SK-N-SH (cell line): ENCODE data around the gene RDH14. TPM values are rescaled to one million over a fixed set of nuclear protein-coding genes. Genes with fewer than 3 reads are reported as not detected.

Experiments used
- CTCF ChIA-PET: fragments of 300-600, 350-600 bp; formaldehyde crosslinking; extraction: SDS; loops from one replicate; lab custom pipeline; 2021; lab: Yijun Ruan, JAX
- POLR2A ChIA-PET: fragments of 350-600 bp; sonication (Branson Sonifier 250); formaldehyde crosslinking; extraction: SDS; loops from one replicate; lab custom pipeline; 2020; ENCODE audit warnings: antibody characterized with exemption, inconsistent platforms; lab: Yijun Ruan, JAX
- DNase-seq: peaks from one replicate; pipeline ENCODE4 v3.0.0; 2012
- H2AFZ ChIP-seq: fragments of 200-600 bp; sonication (generic); 2 replicates; pipeline ENCODE4 v1.8.1; 2016; ENCODE audit warnings: antibody characterized with exemption, mild to moderate bottlenecking, low read depth
- H3F3A ChIP-seq: fragments of 200-600 bp; sonication (generic); replicated peaks from 2 replicates; pipeline ENCODE3; 2016; ENCODE audit warnings: antibody characterized with exemption, mild to moderate bottlenecking; ENCODE audit not compliant: insufficient read depth
- H3K27ac ChIP-seq, 2 experiments: fragments of 200-500 bp in 1 of 2; fragments of 200-600 bp in 1 of 2; sonication (Bioruptor generic) in 1 of 2; sonication (generic), shearing (Covaris generic) in 1 of 2; 2 replicates each; pipeline versions ENCODE4 v1.5.1 to v1.6.1; 2014 to 2016; ENCODE audit warnings: low read depth in 2 of 2, inconsistent platforms in 1 of 2, low read length in 1 of 2, mild to moderate bottlenecking in 1 of 2, mixed read lengths in 1 of 2
- H3K27me3 ChIP-seq: fragments of 200-600 bp; sonication (generic), shearing (Covaris generic); 2 replicates; pipeline ENCODE4 v1.6.1; 2016; ENCODE audit warnings: mixed run types; ENCODE audit not compliant: insufficient read depth
- H3K36me3 ChIP-seq, 2 experiments: fragments of 200-500 bp in 1 of 2; fragments of 200-600 bp in 1 of 2; sonication (Bioruptor generic) in 1 of 2; sonication (generic) in 1 of 2; replicated peaks in 1 of 2; 2 replicates each; pipeline versions ENCODE3 to v1.5.1; 2014 to 2016; ENCODE audit warnings: low read length in 1 of 2, mild to moderate bottlenecking in 1 of 2; ENCODE audit not compliant: insufficient read depth in 2 of 2, control insufficient read depth in 1 of 2
- H3K4me1 ChIP-seq, 2 experiments: fragments of 200-500 bp in 1 of 2; fragments of 200-600 bp in 1 of 2; sonication (Bioruptor generic) in 1 of 2; sonication (generic), shearing (Covaris generic) in 1 of 2; 2 replicates each; pipeline versions ENCODE4 v1.5.1 to v1.6.1; 2014 to 2016; ENCODE audit warnings: low read depth in 1 of 2, low read length in 1 of 2, mixed run types in 1 of 2; ENCODE audit not compliant: insufficient read depth in 2 of 2, control insufficient read depth in 1 of 2
- H3K4me2 ChIP-seq: fragments of 200-600 bp; sonication (generic), shearing (Covaris generic); 2 replicates; pipeline ENCODE4 v1.6.1; 2017; ENCODE audit warnings: mixed run types
- H3K4me3 ChIP-seq, 2 experiments: fragments of 200-500 bp in 1 of 2; fragments of 200-600 bp in 1 of 2; sonication (Bioruptor generic) in 1 of 2; sonication (generic), shearing (Covaris generic) in 1 of 2; 2 replicates each; pipeline versions ENCODE4 v1.5.1 to v1.8.1; 2014 to 2016; ENCODE audit warnings: low read depth in 2 of 2, inconsistent platforms in 1 of 2, low read length in 1 of 2, mild to moderate bottlenecking in 1 of 2, mixed read lengths in 1 of 2, moderate library complexity in 1 of 2
- H3K79me2 ChIP-seq: fragments of 200-600 bp; sonication (generic); 2 replicates; pipeline ENCODE4 v1.8.1; 2017; ENCODE audit warnings: mild to moderate bottlenecking; ENCODE audit not compliant: insufficient read depth
- H3K9ac ChIP-seq: fragments of 200-600 bp; sonication (generic); 2 replicates; pipeline ENCODE4 v1.6.1; 2017; ENCODE audit warnings: mixed run types
- H3K9me2 ChIP-seq: fragments of 200-600 bp; sonication (generic); 2 replicates; pipeline ENCODE4 v1.6.1; 2017; ENCODE audit warnings: mixed run types
- H3K9me3 ChIP-seq: fragments of 200-600 bp; sonication (generic); 2 replicates; pipeline ENCODE4 v1.6.1; 2017; ENCODE audit warnings: mixed run types, mild to moderate bottlenecking, moderate library complexity
- H4K20me1 ChIP-seq: fragments of 200-600 bp; sonication (generic); 2 replicates; pipeline ENCODE4 v1.6.1; 2017; ENCODE audit warnings: mild to moderate bottlenecking, mixed run types; ENCODE audit not compliant: insufficient read depth
- FOXJ3 ChIP-seq: sonication (generic); formaldehyde crosslinking; IDR thresholded peaks from 2 replicates; pipeline ENCODE4 v1.5.1; 2020; ENCODE audit warnings: mild to moderate bottlenecking, missing genetic modification reagents
- GATA2 ChIP-seq: sonication (generic); formaldehyde crosslinking; IDR thresholded peaks from 2 replicates; pipeline ENCODE4 v1.5.0; 2020; ENCODE audit warnings: mild to moderate bottlenecking, missing genetic modification reagents
- MEF2A ChIP-seq: IDR thresholded peaks from 2 replicates; pipeline ENCODE4 v1.4.0; 2012; ENCODE audit warnings: low read depth, borderline replicate concordance
- MXI1 ChIP-seq: IDR thresholded peaks from 2 replicates; pipeline ENCODE4 v1.6.1; 2012; ENCODE audit warnings: mild to moderate bottlenecking, low read depth, low read length, improper control_type of control experiment
- NFIC ChIP-seq: IDR thresholded peaks from 2 replicates; pipeline ENCODE4 v1.4.0; 2012; ENCODE audit warnings: borderline replicate concordance
- POLR2AphosphoS5 ChIP-seq: IDR thresholded peaks from 2 replicates; pipeline ENCODE4 v1.6.1; 2012; ENCODE audit warnings: low read depth, low read length
- RFX5 ChIP-seq: IDR thresholded peaks from 2 replicates; pipeline ENCODE4 v1.6.1; 2012; ENCODE audit warnings: mild to moderate bottlenecking, improper control_type of control experiment, low read length
- SMC3 ChIP-seq: IDR thresholded peaks from 2 replicates; pipeline ENCODE4 v1.6.1; 2012; ENCODE audit warnings: low read depth, low read length, improper control_type of control experiment
- TAF1 ChIP-seq: IDR thresholded peaks from 2 replicates; pipeline ENCODE4 v1.6.1; 2012; ENCODE audit warnings: low read depth, mild to moderate bottlenecking, low read length, moderate library complexity, borderline replicate concordance
- WGBS: methylation state at CpG from one replicate; pipeline ENCODE4 v1.1.6; 2017; ENCODE audit warnings: low lambda C conversion rate; 5-methylcytosine and 5-hydroxymethylcytosine counted together
- polyA plus RNA-seq, 3 experiments: library from polyadenylated mRNA; depleted of rRNA; stranded (reverse); fragments of >200 nt; gene quantifications; 2 replicates each; pipeline ENCODE4 v1.2.3, GENCODE V29; 2012
- TF ChIP-seq, protein P1 (sequence below): IDR thresholded peaks from 2 replicates; pipeline ENCODE4 v1.4.0; 2012; ENCODE audit warnings: low read depth
- TF ChIP-seq, protein P2 (sequence below): IDR thresholded peaks from 2 replicates; pipeline ENCODE4 v1.4.0; 2012; ENCODE audit warnings: low read depth, borderline replicate concordance
- TF ChIP-seq, protein P3 (sequence below): IDR thresholded peaks from 2 replicates; pipeline ENCODE4 v1.6.1; 2012; ENCODE audit warnings: mild to moderate bottlenecking, low read depth, low read length, moderate library complexity
- TF ChIP-seq, protein P4 (sequence below): fragments of 200-600 bp; sonication (generic); IDR thresholded peaks from 2 replicates; pipeline ENCODE4 v1.6.1; 2017; ENCODE audit warnings: antibody characterized with exemption, mild to moderate bottlenecking, moderate library complexity

The RDH14 gene
- polyA plus RNA-seq, 1 of the 3 experiments (the other 2 are of a cell fraction) = 20.2 TPM

DNA sequence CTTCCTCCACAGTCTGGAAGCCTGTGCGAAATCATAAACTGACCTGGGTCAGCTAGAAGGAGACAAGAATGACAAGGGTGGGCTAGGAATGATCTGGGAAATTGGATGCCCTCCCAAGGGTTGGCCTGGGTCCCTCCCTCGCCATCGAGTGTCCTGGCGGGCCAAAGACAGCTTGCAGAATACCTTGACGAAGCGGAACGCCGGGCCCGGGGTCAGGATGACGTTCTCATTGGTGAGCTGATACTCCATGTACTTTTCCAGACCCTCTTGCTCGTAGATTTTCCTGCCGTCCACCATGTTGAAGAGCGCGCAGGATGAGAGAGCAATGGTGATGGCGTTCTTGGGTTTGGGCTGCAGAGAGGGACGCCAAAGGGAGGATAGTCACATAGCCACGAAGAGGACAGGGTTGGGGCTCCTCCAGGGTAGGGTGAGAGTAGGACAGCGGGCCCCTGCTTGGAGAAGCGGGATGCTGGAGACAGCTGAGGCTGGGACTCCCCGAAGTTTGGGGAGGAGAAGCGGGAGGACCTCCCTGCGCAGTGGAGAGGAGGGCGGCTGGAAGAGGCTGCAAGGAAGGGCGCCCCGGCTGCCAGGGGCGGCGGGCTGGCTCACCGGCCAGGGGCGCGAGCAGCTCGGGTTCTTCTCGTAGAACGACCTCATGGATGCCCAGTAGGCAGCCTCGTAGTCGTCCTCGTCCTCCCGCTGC, 23.6 kb upstream of the RDH14 start (continued):
- TF ChIP-seq, protein P1, sequence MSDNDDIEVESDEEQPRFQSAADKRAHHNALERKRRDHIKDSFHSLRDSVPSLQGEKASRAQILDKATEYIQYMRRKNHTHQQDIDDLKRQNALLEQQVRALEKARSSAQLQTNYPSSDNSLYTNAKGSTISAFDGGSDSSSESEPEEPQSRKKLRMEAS = no peak
- TF ChIP-seq, protein P2, sequence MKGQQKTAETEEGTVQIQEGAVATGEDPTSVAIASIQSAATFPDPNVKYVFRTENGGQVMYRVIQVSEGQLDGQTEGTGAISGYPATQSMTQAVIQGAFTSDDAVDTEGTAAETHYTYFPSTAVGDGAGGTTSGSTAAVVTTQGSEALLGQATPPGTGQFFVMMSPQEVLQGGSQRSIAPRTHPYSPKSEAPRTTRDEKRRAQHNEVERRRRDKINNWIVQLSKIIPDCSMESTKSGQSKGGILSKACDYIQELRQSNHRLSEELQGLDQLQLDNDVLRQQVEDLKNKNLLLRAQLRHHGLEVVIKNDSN = no peak
- TF ChIP-seq RFX5 (no peak), NFIC (no peak), TAF1 (no peak), POLR2AphosphoS5 (no peak), GATA2 (no peak), SMC3 (no peak)

DNA sequence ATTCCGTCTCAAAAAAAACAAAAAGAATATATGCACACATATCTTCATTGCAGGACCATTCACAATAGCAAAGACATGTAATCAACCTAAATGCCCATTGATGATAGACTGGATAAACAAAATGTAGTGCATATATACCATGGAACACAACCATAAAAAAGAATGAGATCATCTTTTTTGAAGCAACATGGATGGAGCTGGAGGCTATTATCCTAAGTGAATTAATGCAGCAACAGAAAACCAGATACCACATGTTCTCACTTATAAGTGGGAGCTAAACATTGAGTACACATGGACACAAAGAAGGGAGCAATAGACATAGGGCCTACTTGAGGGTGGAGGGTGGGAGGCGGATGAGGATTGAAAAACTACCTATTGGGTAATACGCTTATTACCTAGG, 20.2 kb upstream of the RDH14 start:
- Histone ChIP-seq H3K27ac (no peak overlapping the region), H3K4me1 (no peaks in the 10 kb centered on the region), H2AFZ (no peak overlapping the region), H3K27me3 (no peaks in the 10 kb centered on the region), H3K9me3 (peaks cover 19% of the 10 kb centered on the region), H3F3A (no peaks in the 10 kb centered on the region), H3K79me2 (no peaks in the 10 kb centered on the region), H3K36me3 (peaks cover 0 to 19% of the 10 kb centered on the region in 2 experiments), H3K4me3 (no peak overlapping the region), H3K9me2 (no peaks in the 10 kb centered on the region)
- POLR2A ChIA-PET = no interaction called here
- no peak for DNase-seq
- 92% methylated on average over 3 of the region's 3 CpGs for WGBS
- TF ChIP-seq, protein P3, sequence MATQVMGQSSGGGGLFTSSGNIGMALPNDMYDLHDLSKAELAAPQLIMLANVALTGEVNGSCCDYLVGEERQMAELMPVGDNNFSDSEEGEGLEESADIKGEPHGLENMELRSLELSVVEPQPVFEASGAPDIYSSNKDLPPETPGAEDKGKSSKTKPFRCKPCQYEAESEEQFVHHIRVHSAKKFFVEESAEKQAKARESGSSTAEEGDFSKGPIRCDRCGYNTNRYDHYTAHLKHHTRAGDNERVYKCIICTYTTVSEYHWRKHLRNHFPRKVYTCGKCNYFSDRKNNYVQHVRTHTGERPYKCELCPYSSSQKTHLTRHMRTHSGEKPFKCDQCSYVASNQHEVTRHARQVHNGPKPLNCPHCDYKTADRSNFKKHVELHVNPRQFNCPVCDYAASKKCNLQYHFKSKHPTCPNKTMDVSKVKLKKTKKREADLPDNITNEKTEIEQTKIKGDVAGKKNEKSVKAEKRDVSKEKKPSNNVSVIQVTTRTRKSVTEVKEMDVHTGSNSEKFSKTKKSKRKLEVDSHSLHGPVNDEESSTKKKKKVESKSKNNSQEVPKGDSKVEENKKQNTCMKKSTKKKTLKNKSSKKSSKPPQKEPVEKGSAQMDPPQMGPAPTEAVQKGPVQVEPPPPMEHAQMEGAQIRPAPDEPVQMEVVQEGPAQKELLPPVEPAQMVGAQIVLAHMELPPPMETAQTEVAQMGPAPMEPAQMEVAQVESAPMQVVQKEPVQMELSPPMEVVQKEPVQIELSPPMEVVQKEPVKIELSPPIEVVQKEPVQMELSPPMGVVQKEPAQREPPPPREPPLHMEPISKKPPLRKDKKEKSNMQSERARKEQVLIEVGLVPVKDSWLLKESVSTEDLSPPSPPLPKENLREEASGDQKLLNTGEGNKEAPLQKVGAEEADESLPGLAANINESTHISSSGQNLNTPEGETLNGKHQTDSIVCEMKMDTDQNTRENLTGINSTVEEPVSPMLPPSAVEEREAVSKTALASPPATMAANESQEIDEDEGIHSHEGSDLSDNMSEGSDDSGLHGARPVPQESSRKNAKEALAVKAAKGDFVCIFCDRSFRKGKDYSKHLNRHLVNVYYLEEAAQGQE = no peak
- no peak for TF ChIP-seq MEF2A
- no peak for TF ChIP-seq MXI1
- TF ChIP-seq, protein P4, sequence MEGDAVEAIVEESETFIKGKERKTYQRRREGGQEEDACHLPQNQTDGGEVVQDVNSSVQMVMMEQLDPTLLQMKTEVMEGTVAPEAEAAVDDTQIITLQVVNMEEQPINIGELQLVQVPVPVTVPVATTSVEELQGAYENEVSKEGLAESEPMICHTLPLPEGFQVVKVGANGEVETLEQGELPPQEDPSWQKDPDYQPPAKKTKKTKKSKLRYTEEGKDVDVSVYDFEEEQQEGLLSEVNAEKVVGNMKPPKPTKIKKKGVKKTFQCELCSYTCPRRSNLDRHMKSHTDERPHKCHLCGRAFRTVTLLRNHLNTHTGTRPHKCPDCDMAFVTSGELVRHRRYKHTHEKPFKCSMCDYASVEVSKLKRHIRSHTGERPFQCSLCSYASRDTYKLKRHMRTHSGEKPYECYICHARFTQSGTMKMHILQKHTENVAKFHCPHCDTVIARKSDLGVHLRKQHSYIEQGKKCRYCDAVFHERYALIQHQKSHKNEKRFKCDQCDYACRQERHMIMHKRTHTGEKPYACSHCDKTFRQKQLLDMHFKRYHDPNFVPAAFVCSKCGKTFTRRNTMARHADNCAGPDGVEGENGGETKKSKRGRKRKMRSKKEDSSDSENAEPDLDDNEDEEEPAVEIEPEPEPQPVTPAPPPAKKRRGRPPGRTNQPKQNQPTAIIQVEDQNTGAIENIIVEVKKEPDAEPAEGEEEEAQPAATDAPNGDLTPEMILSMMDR = no peak
- TF ChIP-seq GATA2 = no peak
- TF ChIP-seq FOXJ3 (CRISPR knock-in tag) = no peak
- TF ChIP-seq, all 33 proteins: peak for 0
- H4K20me1 ChIP-seq = no peaks in the 10 kb centered on the region
- CTCF ChIA-PET = interaction anchor here (0.6 to 0.8 kb wide), 2 partner anchors 61 to 1295 kb away, joined by 3 read pairs; no protein-coding TSS in a partner anchor
- H3K4me2 ChIP-seq = no peak overlapping the region
- no peak overlapping the region for H3K9ac ChIP-seq
